ENCODE results near the gene PSMA5. TPM values are rescaled to one million over a fixed set of nuclear protein-coding genes. Genes with fewer than 3 reads are reported as not detected.

PSMA5 gene
- total and polyA plus RNA-seq, 9 donors, result 19.4 to 52.0 (median 38.1) TPM

DNA sequence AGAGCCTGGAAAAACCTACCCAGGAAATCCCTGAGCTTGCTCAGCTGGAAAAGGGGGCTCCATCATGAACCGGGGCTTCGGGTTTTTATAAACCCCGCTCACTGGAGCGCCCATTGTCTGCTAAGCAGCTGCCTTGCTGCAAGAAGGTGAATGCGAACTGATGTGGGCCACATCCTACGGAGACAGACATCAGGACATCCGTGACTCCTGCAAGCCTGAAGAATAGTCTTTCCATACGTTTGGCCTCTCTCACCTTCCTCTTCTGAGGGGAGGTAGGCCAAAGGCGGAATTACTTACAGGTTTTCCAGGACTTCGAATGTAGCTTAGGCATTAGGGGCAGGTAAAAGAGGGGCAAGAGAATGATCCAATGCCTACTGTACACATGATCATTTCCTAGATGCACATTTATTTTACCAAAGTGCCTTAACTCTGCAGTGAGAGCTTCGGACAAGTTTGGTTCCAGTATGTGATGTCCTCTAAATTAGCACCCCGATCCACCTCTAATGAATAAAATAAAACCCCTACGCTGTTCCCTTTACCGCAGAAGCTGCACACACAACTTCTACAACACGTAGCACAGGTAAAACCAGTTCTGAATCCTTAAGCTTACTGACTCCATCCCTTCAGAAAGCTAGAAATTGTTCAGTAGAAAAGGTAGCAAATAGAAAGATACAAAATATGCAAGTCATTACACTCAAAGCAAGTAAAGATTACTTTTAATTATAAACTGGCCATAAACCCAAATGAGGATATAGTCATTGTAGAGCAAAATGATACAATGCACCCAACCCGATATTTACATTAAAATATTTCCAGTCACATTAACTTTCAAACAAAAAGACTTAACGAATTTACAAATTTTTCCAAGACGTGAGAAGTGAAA, 27.7 kb downstream of the PSMA5 start:
- peak overlapping the region; percentile 55 for H3K4me3 ChIP-seq
- H3K9me3 ChIP-seq, result no peaks in the 10 kb centered on the region
- H3K27me3 ChIP-seq, result no peaks in the 10 kb centered on the region
- 54 to 57% (median 55%) methylated on average over 18 of the region's 18 CpGs for WGBS, 3 donors
- peaks cover 4% of the 10 kb centered on the region for H3K4me1 ChIP-seq (ENCODE audit: insufficient read depth)
- TF ChIP-seq EP300 (IDR thresholded peaks at IDR 0.05), result no peak
- TF ChIP-seq, protein P1, sequence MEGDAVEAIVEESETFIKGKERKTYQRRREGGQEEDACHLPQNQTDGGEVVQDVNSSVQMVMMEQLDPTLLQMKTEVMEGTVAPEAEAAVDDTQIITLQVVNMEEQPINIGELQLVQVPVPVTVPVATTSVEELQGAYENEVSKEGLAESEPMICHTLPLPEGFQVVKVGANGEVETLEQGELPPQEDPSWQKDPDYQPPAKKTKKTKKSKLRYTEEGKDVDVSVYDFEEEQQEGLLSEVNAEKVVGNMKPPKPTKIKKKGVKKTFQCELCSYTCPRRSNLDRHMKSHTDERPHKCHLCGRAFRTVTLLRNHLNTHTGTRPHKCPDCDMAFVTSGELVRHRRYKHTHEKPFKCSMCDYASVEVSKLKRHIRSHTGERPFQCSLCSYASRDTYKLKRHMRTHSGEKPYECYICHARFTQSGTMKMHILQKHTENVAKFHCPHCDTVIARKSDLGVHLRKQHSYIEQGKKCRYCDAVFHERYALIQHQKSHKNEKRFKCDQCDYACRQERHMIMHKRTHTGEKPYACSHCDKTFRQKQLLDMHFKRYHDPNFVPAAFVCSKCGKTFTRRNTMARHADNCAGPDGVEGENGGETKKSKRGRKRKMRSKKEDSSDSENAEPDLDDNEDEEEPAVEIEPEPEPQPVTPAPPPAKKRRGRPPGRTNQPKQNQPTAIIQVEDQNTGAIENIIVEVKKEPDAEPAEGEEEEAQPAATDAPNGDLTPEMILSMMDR (IDR thresholded peaks at IDR 0.05), result no peak
- TF ChIP-seq POLR2A (IDR thresholded peaks at IDR 0.05), result no peak
- no peak for DNase-seq
- H3K27ac ChIP-seq, result no peak overlapping the region
- H3K36me3 ChIP-seq, result no peaks in the 10 kb centered on the region
- intact Hi-C loops (cut with DNase I), result loop anchor here (2.0 to 5.0 kb wide), 5 partner anchors 116 to 136 kb away; partner anchors contain the start of gene PSRC1 (in 1 of the 4)

DNA sequence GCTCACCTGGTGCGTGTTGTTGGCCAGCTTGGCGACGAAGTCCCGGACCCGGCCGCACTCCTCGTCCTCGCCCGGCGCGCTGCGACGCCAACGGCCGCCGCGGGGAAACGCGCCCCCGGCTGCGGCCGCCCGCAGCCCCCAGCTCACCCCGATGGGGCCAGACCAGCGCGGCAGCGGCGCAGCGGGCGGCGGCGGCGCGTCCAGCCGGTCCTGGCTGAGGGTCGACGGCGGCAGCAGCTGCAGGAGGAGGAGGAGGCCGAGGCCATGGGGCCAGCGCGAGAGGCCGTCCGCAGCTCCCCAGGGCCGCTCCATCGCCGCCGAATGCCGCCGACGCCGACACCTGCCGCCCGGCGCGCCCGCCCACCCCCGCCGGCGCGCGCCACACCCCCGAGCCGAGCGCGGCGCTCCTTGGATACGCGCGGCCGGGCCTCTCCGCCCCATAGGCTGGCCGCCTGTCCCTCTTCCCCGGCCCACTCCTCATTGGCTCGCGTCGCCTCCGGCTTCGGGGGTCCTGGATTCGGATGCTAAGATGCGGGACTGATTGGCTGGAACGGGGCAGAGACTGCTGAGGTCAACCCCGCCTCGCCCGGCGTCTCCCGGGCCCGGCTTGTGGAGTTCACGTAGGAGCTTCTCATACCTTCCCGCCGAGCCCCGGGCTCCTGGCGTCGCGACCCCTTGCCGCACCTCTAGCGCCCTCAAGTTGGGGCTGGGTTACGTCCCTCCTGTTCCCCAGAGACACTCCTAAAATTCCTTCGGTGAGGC, 28.5 kb downstream of the PSMA5 start, which contains the start of gene SORT1:
TSS of gene SORT1 (minus strand) at position 338 of the 762 bp plus-strand sequence. CDS start at position 312, 26 bp downstream.
- intact Hi-C loops (cut with DNase I), result loop anchor here (2.0 to 5.0 kb wide), 5 partner anchors 115 to 135 kb away; partner anchors contain the start of gene PSRC1 (in 1 of the 4)
- Histone ChIP-seq H3K4me3 (peak within 1 kb of the TSS; percentile 55), H3K27ac (no peak within 1 kb of the TSS), H3K4me1 (ENCODE audit: insufficient read depth) (peaks cover 4% of the 10 kb centered on the region), H3K27me3 (no peaks in the 10 kb centered on the region), H3K36me3 (no peaks in the 10 kb centered on the region), H3K9me3 (no peaks in the 10 kb centered on the region)
- TF ChIP-seq, protein P1 (IDR thresholded peaks at IDR 0.05), result no peak
- TF ChIP-seq EP300 (IDR thresholded peaks at IDR 0.05), result no peak
- TF ChIP-seq POLR2A (IDR thresholded peaks at IDR 0.05), result no peak
- DNase-seq, result peak; percentile 48 to 76 (median 65)
- WGBS, 3 donors, result 1% methylated on average over 14 to 98 of the region's 98 CpGs

DNA sequence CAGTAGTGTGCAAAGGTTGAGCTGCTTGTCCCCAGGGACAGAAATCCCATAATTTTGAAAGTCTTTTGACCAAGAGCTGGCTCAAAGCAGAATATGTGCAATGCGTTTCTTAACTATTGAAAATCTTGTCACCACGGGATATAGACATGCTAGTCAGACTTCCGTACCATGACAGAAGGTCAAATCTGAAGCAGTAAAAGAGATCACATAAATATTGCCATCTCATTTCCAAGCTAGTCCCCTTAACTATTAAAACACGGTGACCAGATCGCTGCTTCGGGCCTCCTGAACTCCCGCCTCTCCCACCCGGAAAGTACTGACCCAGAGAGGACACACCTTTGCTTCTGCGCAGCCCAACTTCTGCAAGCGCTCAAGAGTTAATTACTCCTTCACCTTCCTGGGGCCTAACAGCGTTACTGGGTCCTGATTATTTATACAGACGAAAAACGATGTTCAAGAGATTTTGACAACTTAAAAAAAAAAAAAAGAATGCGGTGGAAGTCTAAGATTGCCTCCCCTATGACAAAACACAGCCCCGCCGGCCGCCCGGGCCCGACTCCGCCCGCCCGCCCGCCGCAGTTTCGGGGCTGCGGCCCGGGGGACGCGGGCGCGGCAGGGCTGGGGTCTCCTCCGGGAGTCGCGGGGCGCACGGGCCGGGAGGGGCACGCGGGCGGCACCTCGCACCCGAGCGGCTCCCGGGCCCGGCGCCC, 29.2 kb downstream of the PSMA5 start:
- 9 to 14% (median 10%) methylated on average over 40 to 46 of the region's 46 CpGs for WGBS, 3 donors
- no peaks in the 10 kb centered on the region for H3K36me3 ChIP-seq
- TF ChIP-seq, protein P1 (IDR thresholded peaks at IDR 0.05), result no peak
- TF ChIP-seq EP300 (IDR thresholded peaks at IDR 0.05), result no peak
- no peak for TF ChIP-seq POLR2A (IDR thresholded peaks at IDR 0.05)
- peaks cover 4% of the 10 kb centered on the region for H3K4me1 ChIP-seq (ENCODE audit: insufficient read depth)
- no peaks in the 10 kb centered on the region for H3K9me3 ChIP-seq
- peak overlapping the region; percentile 55 for H3K4me3 ChIP-seq
- no peak overlapping the region for H3K27ac ChIP-seq
- DNase-seq, result no peak
- intact Hi-C loops (cut with DNase I), result loop anchor here in 3 of 4 donors (5.0 kb wide), 4 partner anchors 115 to 135 kb away; partner anchors contain the start of gene PSRC1 (in 1 of the 3)
- no peaks in the 10 kb centered on the region for H3K27me3 ChIP-seq

DNA sequence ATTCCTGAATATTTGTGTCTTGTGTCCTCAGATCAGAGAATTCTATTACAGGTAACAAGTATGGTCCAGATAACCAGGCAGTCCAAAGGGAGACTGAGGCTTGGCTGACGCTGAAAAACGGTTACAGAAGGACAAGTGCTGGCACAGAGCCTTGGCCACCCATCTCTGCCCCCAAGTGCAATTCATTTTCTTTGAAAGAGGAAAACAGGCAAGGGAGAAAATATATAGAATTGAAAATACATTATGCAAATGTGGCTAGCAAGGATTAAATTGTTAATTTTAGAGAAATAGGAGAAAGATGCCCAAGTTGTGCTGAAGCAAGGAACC, 29.8 kb downstream of the PSMA5 start:
- peak overlapping the region; percentile 55 for H3K4me3 ChIP-seq
- WGBS, 3 donors, result 61 to 66% (median 62%) methylated on average over 2 of the region's 2 CpGs
- no peaks in the 10 kb centered on the region for H3K27me3 ChIP-seq
- H3K36me3 ChIP-seq, result no peaks in the 10 kb centered on the region
- intact Hi-C loops (cut with DNase I), result loop anchor here in 3 of 4 donors (5.0 kb wide), 4 partner anchors 114 to 134 kb away; partner anchors contain the start of gene PSRC1 (in 1 of the 3)
- no peak for DNase-seq
- H3K4me1 ChIP-seq (ENCODE audit: insufficient read depth), result peaks cover 4% of the 10 kb centered on the region
- no peaks in the 10 kb centered on the region for H3K9me3 ChIP-seq
- TF ChIP-seq EP300 (IDR thresholded peaks at IDR 0.05) (no peak), POLR2A (IDR thresholded peaks at IDR 0.05) (no peak)
- TF ChIP-seq, protein P1 (IDR thresholded peaks at IDR 0.05), result no peak
- no peak overlapping the region for H3K27ac ChIP-seq
